IMR-90 (cell line): ENCODE measurements around the gene CCDC77. TPM values are rescaled to one million over a fixed set of nuclear protein-coding genes. Genes with fewer than 3 reads are reported as not detected.

Experiments used
- ATAC-seq: fragments of 200-7000 bp; cut with Tn5 transposase; 2 replicates; pipeline ENCODE4 v1.9.1; 2020; ENCODE audit warnings: low read depth, mild to moderate bottlenecking, moderate library complexity
- BruUV-seq: library from RNA; stranded (reverse); fragments of 400-500 nt; replicated peaks from 2 replicates; lab custom pipeline; 2021; lab: Mats Ljungman, UMichigan
- CTCF ChIA-PET: fragments of 300-600 bp; formaldehyde crosslinking; extraction: SDS; loops from one replicate; lab custom pipeline; 2021; ENCODE audit warnings: antibody characterized with exemption; lab: Yijun Ruan, JAX
- POLR2A ChIA-PET: fragments of 300-600 bp; sonication (Branson Sonifier 250); formaldehyde crosslinking; loops from one replicate; lab custom pipeline; 2022; ENCODE audit warnings: antibody characterized with exemption; ENCODE audit not compliant: unreplicated experiment; lab: Charles Lee
- DNase-seq: peaks from one replicate; pipeline ENCODE4 v3.0.0; 2013
- H2AFZ ChIP-seq: replicated peaks from 2 replicates; pipeline ENCODE3; 2013; ENCODE audit warnings: low read length, mild to moderate bottlenecking; ENCODE audit not compliant: poor library complexity
- H2AK5ac ChIP-seq: 2 replicates; pipeline ENCODE4 v1.6.1; 2013; ENCODE audit warnings: low read depth, low read length, inconsistent platforms
- H2AK9ac ChIP-seq: replicated peaks from 2 replicates; pipeline ENCODE3; 2013; ENCODE audit warnings: mild to moderate bottlenecking, low read depth, low read length, moderate library complexity; ENCODE audit not compliant: poor library complexity
- H2BK120ac ChIP-seq: 2 replicates; pipeline ENCODE4 v1.6.1; 2013; ENCODE audit warnings: low read depth, low read length, inconsistent platforms
- H2BK15ac ChIP-seq: 3 replicates; pipeline ENCODE4 v1.6.1; 2013; ENCODE audit warnings: low read depth, low read length, inconsistent platforms
- H2BK20ac ChIP-seq: 2 replicates; pipeline ENCODE4 v1.6.1; 2013; ENCODE audit warnings: low read depth, mild to moderate bottlenecking, inconsistent platforms, low read length, moderate library complexity
- H2BK5ac ChIP-seq: 2 replicates; pipeline ENCODE4 v1.6.1; 2013; ENCODE audit warnings: mild to moderate bottlenecking, low read depth, low read length, inconsistent platforms; ENCODE audit not compliant: poor library complexity, severe bottlenecking
- H3K14ac ChIP-seq: replicated peaks from 2 replicates; pipeline ENCODE4 v1.6.1; 2013; ENCODE audit warnings: low read depth, low read length, inconsistent platforms
- H3K18ac ChIP-seq: 2 replicates; pipeline ENCODE4 v1.6.1; 2013; ENCODE audit warnings: low read depth, low read length, control low read depth
- H3K23ac ChIP-seq: 2 replicates; pipeline ENCODE4 v1.6.1; 2013; ENCODE audit warnings: low read depth, low read length, inconsistent platforms
- H3K27ac ChIP-seq: 2 replicates; pipeline ENCODE4 v1.5.1; 2013; ENCODE audit warnings: mild to moderate bottlenecking, control low read depth, low read length; ENCODE audit not compliant: insufficient read depth
- H3K27me3 ChIP-seq: 2 replicates; pipeline ENCODE4 v1.6.1; 2013; ENCODE audit warnings: low read length; ENCODE audit not compliant: control insufficient read depth, insufficient read depth
- H3K36me3 ChIP-seq: 2 replicates; pipeline ENCODE4 v1.6.1; 2013; ENCODE audit warnings: low read length, mixed read lengths; ENCODE audit not compliant: control insufficient read depth, insufficient read depth
- H3K4ac ChIP-seq: 2 replicates; pipeline ENCODE4 v1.6.1; 2013; ENCODE audit warnings: low read depth, low read length, inconsistent platforms
- H3K4me1 ChIP-seq: 2 replicates; pipeline ENCODE4 v1.6.1; 2013; ENCODE audit warnings: low read length, mixed read lengths; ENCODE audit not compliant: control insufficient read depth, insufficient read depth
- H3K4me2 ChIP-seq: 2 replicates; pipeline ENCODE4 v1.6.1; 2013; ENCODE audit warnings: low read depth, mild to moderate bottlenecking, control low read depth, low read length, moderate library complexity
- H3K4me3 ChIP-seq: 2 replicates; pipeline ENCODE4 v1.5.1; 2013; ENCODE audit warnings: low read depth, mild to moderate bottlenecking, control low read depth, low read length, moderate library complexity; ENCODE audit not compliant: insufficient read depth
- H3K56ac ChIP-seq: 2 replicates; pipeline ENCODE4 v1.6.1; 2013; ENCODE audit warnings: low read length, inconsistent platforms; ENCODE audit not compliant: insufficient read depth; ENCODE audit errors: extremely low read depth
- H3K79me1 ChIP-seq, 2 experiments: 2 replicates each; pipeline ENCODE4 v1.6.1; 2013; ENCODE audit warnings: low read length in 2 of 2, inconsistent platforms in 1 of 2, low read depth in 1 of 2
- H3K9ac ChIP-seq: 2 replicates; pipeline ENCODE4 v1.6.1; 2013; ENCODE audit warnings: low read depth, low read length, control low read depth
- H3K9me1 ChIP-seq: 2 replicates; pipeline ENCODE4 v1.6.1; 2013; ENCODE audit warnings: low read length, inconsistent platforms; ENCODE audit not compliant: insufficient read depth
- H3K9me3 ChIP-seq: 2 replicates; pipeline ENCODE4 v1.6.1; 2013; ENCODE audit warnings: low read length; ENCODE audit not compliant: control insufficient read depth, insufficient read depth
- H4K20me1 ChIP-seq: 2 replicates; pipeline ENCODE4 v1.6.1; 2013; ENCODE audit warnings: low read length, inconsistent platforms; ENCODE audit not compliant: insufficient read depth
- H4K5ac ChIP-seq: 2 replicates; pipeline ENCODE4 v1.6.1; 2013; ENCODE audit warnings: mild to moderate bottlenecking, low read depth, low read length, control low read depth
- H4K8ac ChIP-seq, 2 experiments: 2 replicates each; pipeline ENCODE4 v1.6.1; 2013; ENCODE audit warnings: low read depth in 2 of 2, low read length in 2 of 2, control low read depth in 1 of 2, inconsistent platforms in 1 of 2
- H4K91ac ChIP-seq: 2 replicates; pipeline ENCODE4 v1.6.1; 2013; ENCODE audit warnings: low read depth, low read length, inconsistent platforms; ENCODE audit not compliant: insufficient read depth
- BHLHE40 ChIP-seq: fragments of 150-350 bp; IDR thresholded peaks from 2 replicates; pipeline ENCODE4 v1.6.1; 2016; ENCODE audit warnings: mild to moderate bottlenecking, low read depth, low read length
- CEBPB ChIP-seq: IDR thresholded peaks from 2 replicates; pipeline ENCODE4 v1.6.1; 2012; ENCODE audit warnings: low read depth, low read length, improper control_type of control experiment
- CHD1 ChIP-seq: IDR thresholded peaks from 2 replicates; pipeline ENCODE4 v1.6.1; 2012; ENCODE audit warnings: low read depth, low read length, improper control_type of control experiment
- ELK1 ChIP-seq: fragments of 150-350 bp; IDR thresholded peaks from 2 replicates; pipeline ENCODE4 v1.6.1; 2016; ENCODE audit warnings: low read depth, mild to moderate bottlenecking, low read length, moderate library complexity, borderline replicate concordance
- FOS ChIP-seq: fragments of 150-350 bp; IDR thresholded peaks from 2 replicates; pipeline ENCODE4 v1.6.1; 2016; ENCODE audit warnings: low read depth, low read length
- MAFK ChIP-seq: IDR thresholded peaks from 2 replicates; pipeline ENCODE4 v1.6.1; 2012; ENCODE audit warnings: low read depth, low read length, improper control_type of control experiment
- MAZ ChIP-seq: IDR thresholded peaks from 2 replicates; pipeline ENCODE4 v1.6.1; 2012; ENCODE audit warnings: low read depth, mild to moderate bottlenecking, low read length, improper control_type of control experiment, moderate library complexity, borderline replicate concordance
- MXI1 ChIP-seq: IDR thresholded peaks from 2 replicates; pipeline ENCODE4 v1.6.1; 2012; ENCODE audit warnings: low read depth, mild to moderate bottlenecking, low read length, moderate library complexity, borderline replicate concordance
- NFE2L2 ChIP-seq: fragments of 150-350 bp; IDR thresholded peaks from 2 replicates; pipeline ENCODE4 v1.6.1; 2016; ENCODE audit warnings: low read depth, mild to moderate bottlenecking, low read length
- POLR2A ChIP-seq: IDR thresholded peaks from 2 replicates; pipeline ENCODE4 v1.6.1; 2012; ENCODE audit warnings: mild to moderate bottlenecking, low read depth, low read length
- RAD21 ChIP-seq: IDR thresholded peaks from 2 replicates; pipeline ENCODE4 v1.6.1; 2012; ENCODE audit warnings: low read length, improper control_type of control experiment
- RCOR1 ChIP-seq: IDR thresholded peaks from 2 replicates; pipeline ENCODE4 v1.6.1; 2012; ENCODE audit warnings: mild to moderate bottlenecking, low read length, improper control_type of control experiment; ENCODE audit not compliant: insufficient replicate concordance
- RFX5 ChIP-seq: IDR thresholded peaks from 2 replicates; pipeline ENCODE4 v1.8.0; 2012; ENCODE audit warnings: low read depth, mild to moderate bottlenecking, low read length, moderate library complexity
- SMC3 ChIP-seq: fragments of 150-350 bp; IDR thresholded peaks from 2 replicates; pipeline ENCODE4 v1.6.1; 2016; ENCODE audit warnings: low read depth, mild to moderate bottlenecking, antibody characterized with exemption, low read length, moderate library complexity
- WGBS, 2 experiments: methylation state at CpG; one replicate each; pipeline versions ENCODE4 v1.1.5 to v1.1.7; 2013; ENCODE audit warnings: missing lambda C conversion rate in 2 of 2; ENCODE audit not compliant: insufficient read length in 1 of 2; ENCODE audit errors: extremely low coverage in 2 of 2; 5-methylcytosine and 5-hydroxymethylcytosine counted together
- dilution Hi-C: fragments of 300-500 bp; cut with HindIII; formaldehyde crosslinking; loops from one replicate; pipeline ENCODE4 v1.14.3; 2018; ENCODE audit warnings: low sequenced_read_pairs; ENCODE audit not compliant: unreplicated experiment
- in situ Hi-C: fragments of 300-500 bp; cut with MboI; formaldehyde crosslinking; loops from 3 replicates; pipeline ENCODE4 v1.14.3; 2019; ENCODE audit warnings: low sequenced_read_pairs, inconsistent platforms, mixed read lengths
- intact Hi-C: fragments of 100-400 bp; cut with micrococcal nuclease; formaldehyde crosslinking; loops from 2 replicates; pipeline ENCODE4 v1.10.0; 2022
- polyA plus RNA-seq, 3 experiments: library from polyadenylated mRNA; depleted of rRNA; stranded (reverse); fragments of >200 nt; gene quantifications; 2 replicates each; pipeline ENCODE4 v1.2.3, GENCODE V29; 2012; ENCODE audit warnings: low replicate concordance in 1 of 3
- total RNA-seq: library from RNA; depleted of rRNA; stranded (reverse); fragments of >200 nt; gene quantifications from 2 replicates; pipeline ENCODE4 v1.2.3, GENCODE V29; 2012
- TF ChIP-seq, protein P1 (sequence below): conservative IDR thresholded peaks from 2 replicates; pipeline ENCODE4 v1.5.1; 2012; ENCODE audit warnings: mild to moderate bottlenecking, low read depth, low read length, improper control_type of control experiment
- TF ChIP-seq, protein P2 (sequence below): fragments of 150-350 bp; IDR thresholded peaks from 2 replicates; pipeline ENCODE4 v1.6.1; 2017; ENCODE audit warnings: mild to moderate bottlenecking, antibody characterized with exemption, low read length, low read depth

Gene CCDC77
- total and polyA plus RNA-seq, 2 of the 4 experiments (the other 2 are of a cell fraction): 6.6 to 7.2 TPM

DNA sequence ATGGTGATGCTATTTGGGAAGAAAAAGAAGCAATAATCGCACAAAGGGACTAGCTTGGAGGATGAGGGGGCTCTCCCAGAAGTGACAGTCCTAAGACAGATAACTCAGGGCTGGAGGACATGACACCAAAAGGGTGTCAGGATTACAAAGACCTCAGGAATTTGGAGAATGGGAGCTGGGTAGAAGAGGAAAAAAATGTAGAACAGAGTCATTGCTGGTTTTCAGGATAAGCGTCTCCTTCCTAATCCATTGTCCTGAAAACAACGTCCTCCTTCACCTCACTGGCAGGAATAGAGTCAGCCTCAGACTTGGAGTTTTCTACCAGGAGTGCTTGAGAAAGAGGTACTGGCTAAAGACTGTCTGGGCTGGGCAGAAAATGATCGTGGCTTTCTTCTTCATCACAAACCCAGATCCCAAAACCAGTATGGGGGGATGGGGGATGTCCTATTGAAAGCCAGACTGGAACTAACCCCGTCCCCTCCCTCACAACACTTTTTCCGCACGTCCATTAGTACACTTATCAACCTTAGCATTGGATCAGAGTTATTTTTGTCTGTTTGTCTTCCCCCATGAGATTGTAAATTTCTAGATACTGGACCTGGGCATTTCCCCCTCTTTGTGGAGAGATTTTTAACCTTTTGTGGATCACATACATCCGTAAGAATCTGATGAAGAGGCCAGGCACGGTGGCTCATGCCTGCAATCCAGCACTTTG, 72.6 kb downstream of the CCDC77 start:
- dilution Hi-C loops: no loop called here
- WGBS, 2 experiments: 50% methylated on average over 1 of the region's 9 CpGs; no CpG with 5 or more reads in 1 of the 2 experiments

More for the DNA sequence above, 72.6 kb downstream of the CCDC77 start:
- Histone ChIP-seq H3K9me3 (no peaks in the 10 kb centered on the region), H3K9me1 (no peaks in the 10 kb centered on the region), H3K56ac (no peak overlapping the region), H3K18ac (no peak overlapping the region), H2BK20ac (no peak overlapping the region), H3K27me3 (peaks cover 62% of the 10 kb centered on the region), H2BK15ac (no peak overlapping the region), H3K27ac (no peak overlapping the region), H3K36me3 (no peaks in the 10 kb centered on the region), H3K14ac (no peak overlapping the region), H2BK120ac (no peak overlapping the region), H2AK5ac (no peak overlapping the region), H3K4ac (no peak overlapping the region), H3K9ac (no peak overlapping the region), H4K8ac (no peak overlapping the region), H2AFZ (no peak overlapping the region), H3K4me3 (no peak overlapping the region), H4K5ac (no peak overlapping the region), H2BK5ac (no peak overlapping the region), H3K79me1 (no peaks in the 10 kb centered on the region), H3K23ac (no peak overlapping the region), H3K4me1 (no peaks in the 10 kb centered on the region), H2AK9ac (no peak overlapping the region), H3K4me2 (no peak overlapping the region), H4K91ac (no peak overlapping the region), H4K20me1 (no peaks in the 10 kb centered on the region)
- DNase-seq: no peak
- TF ChIP-seq MXI1: no peak
- TF ChIP-seq ELK1: no peak
- TF ChIP-seq NFE2L2: no peak
- TF ChIP-seq MAFK: no peak
- no peak for TF ChIP-seq MAZ
- no peak for TF ChIP-seq CHD1
- TF ChIP-seq BHLHE40: no peak
- no peak for TF ChIP-seq POLR2A
- no peak for TF ChIP-seq FOS
- no peak for TF ChIP-seq RCOR1
- TF ChIP-seq SMC3: no peak
- no peak for TF ChIP-seq RAD21
- TF ChIP-seq RFX5: no peak
- TF ChIP-seq, protein P1, sequence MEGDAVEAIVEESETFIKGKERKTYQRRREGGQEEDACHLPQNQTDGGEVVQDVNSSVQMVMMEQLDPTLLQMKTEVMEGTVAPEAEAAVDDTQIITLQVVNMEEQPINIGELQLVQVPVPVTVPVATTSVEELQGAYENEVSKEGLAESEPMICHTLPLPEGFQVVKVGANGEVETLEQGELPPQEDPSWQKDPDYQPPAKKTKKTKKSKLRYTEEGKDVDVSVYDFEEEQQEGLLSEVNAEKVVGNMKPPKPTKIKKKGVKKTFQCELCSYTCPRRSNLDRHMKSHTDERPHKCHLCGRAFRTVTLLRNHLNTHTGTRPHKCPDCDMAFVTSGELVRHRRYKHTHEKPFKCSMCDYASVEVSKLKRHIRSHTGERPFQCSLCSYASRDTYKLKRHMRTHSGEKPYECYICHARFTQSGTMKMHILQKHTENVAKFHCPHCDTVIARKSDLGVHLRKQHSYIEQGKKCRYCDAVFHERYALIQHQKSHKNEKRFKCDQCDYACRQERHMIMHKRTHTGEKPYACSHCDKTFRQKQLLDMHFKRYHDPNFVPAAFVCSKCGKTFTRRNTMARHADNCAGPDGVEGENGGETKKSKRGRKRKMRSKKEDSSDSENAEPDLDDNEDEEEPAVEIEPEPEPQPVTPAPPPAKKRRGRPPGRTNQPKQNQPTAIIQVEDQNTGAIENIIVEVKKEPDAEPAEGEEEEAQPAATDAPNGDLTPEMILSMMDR: no peak
- TF ChIP-seq, protein P2, sequence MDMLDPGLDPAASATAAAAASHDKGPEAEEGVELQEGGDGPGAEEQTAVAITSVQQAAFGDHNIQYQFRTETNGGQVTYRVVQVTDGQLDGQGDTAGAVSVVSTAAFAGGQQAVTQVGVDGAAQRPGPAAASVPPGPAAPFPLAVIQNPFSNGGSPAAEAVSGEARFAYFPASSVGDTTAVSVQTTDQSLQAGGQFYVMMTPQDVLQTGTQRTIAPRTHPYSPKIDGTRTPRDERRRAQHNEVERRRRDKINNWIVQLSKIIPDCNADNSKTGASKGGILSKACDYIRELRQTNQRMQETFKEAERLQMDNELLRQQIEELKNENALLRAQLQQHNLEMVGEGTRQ: no peak
- no peak for TF ChIP-seq CEBPB
- POLR2A ChIA-PET: no interaction called here
- CTCF ChIA-PET: no interaction called here
- in situ Hi-C loops: no loop called here
- ATAC-seq: no peak
- intact Hi-C loops: no loop called here
- BruUV-seq: no TSS peak
